ENCODE results near the gene AGPAT4.

AGPAT4 gene

GRCh38 chr6:161133963-161134362 is 139.9 kb downstream of the AGPAT4 start:
- no peak for TF ChIP-seq GATA2 (IDR thresholded peaks at IDR 0.05; ENCODE audit: low read depth, low read length)
- TF ChIP-seq GATA3 (IDR thresholded peaks at IDR 0.05; ENCODE audit: low read depth, low read length) = no peak

GRCh38 chr6:161132384-161132783 is 141.5 kb downstream of the AGPAT4 start:
- TF ChIP-seq GATA3 (IDR thresholded peaks at IDR 0.05; ENCODE audit: low read depth, low read length) = no peak
- TF ChIP-seq GATA2 (IDR thresholded peaks at IDR 0.05; ENCODE audit: low read depth, low read length) = no peak

- TF ChIP-seq GATA2 (IDR thresholded peaks at IDR 0.05; ENCODE audit: low read depth, low read length) (no peak), GATA3 (IDR thresholded peaks at IDR 0.05; ENCODE audit: low read depth, low read length) (no peak)
Observed at GRCh38 chr6:161130967-161131766, 142.7 kb downstream of the AGPAT4 start.

- TF ChIP-seq GATA3 (IDR thresholded peaks at IDR 0.05; ENCODE audit: low read depth, low read length) = no peak
- no peak for TF ChIP-seq GATA2 (IDR thresholded peaks at IDR 0.05; ENCODE audit: low read depth, low read length)
Observed at GRCh38 chr6:161130541-161130940, 143.3 kb downstream of the AGPAT4 start.

GRCh38 chr6:161128680-161129196 is 145.1 kb downstream of the AGPAT4 start:
- TF ChIP-seq GATA3 (IDR thresholded peaks at IDR 0.05; ENCODE audit: low read depth, low read length) = no peak
- no peak for TF ChIP-seq GATA2 (IDR thresholded peaks at IDR 0.05; ENCODE audit: low read depth, low read length)

GRCh38 chr6:161128230-161128629 is 145.6 kb downstream of the AGPAT4 start:
- TF ChIP-seq GATA2 (IDR thresholded peaks at IDR 0.05; ENCODE audit: low read depth, low read length) (no peak), GATA3 (IDR thresholded peaks at IDR 0.05; ENCODE audit: low read depth, low read length) (no peak)

- TF ChIP-seq GATA2 (IDR thresholded peaks at IDR 0.05; ENCODE audit: low read depth, low read length) (no peak), GATA3 (IDR thresholded peaks at IDR 0.05; ENCODE audit: low read depth, low read length) (no peak)
Observed at GRCh38 chr6:161127071-161127740, 146.7 kb downstream of the AGPAT4 start.

- TF ChIP-seq GATA2 (IDR thresholded peaks at IDR 0.05; ENCODE audit: low read depth, low read length) = no peak
- no peak for TF ChIP-seq GATA3 (IDR thresholded peaks at IDR 0.05; ENCODE audit: low read depth, low read length)
Observed at GRCh38 chr6:161125591-161125990, 148.3 kb downstream of the AGPAT4 start.

GRCh38 chr6:161117942-161118341 is 155.9 kb downstream of the AGPAT4 start:
- TF ChIP-seq GATA3 (IDR thresholded peaks at IDR 0.05; ENCODE audit: low read depth, low read length) (no peak), GATA2 (IDR thresholded peaks at IDR 0.05; ENCODE audit: low read depth, low read length) (no peak)

GRCh38 chr6:161117308-161117707 is 156.6 kb downstream of the AGPAT4 start:
- TF ChIP-seq GATA2 (IDR thresholded peaks at IDR 0.05; ENCODE audit: low read depth, low read length) (no peak), GATA3 (IDR thresholded peaks at IDR 0.05; ENCODE audit: low read depth, low read length) (no peak)

- TF ChIP-seq GATA3 (IDR thresholded peaks at IDR 0.05; ENCODE audit: low read depth, low read length) = no peak
- TF ChIP-seq GATA2 (IDR thresholded peaks at IDR 0.05; ENCODE audit: low read depth, low read length) = no peak
Observed at GRCh38 chr6:161116554-161116953, 157.3 kb downstream of the AGPAT4 start.

- TF ChIP-seq GATA2 (IDR thresholded peaks at IDR 0.05; ENCODE audit: low read depth, low read length) = no peak
- no peak for TF ChIP-seq GATA3 (IDR thresholded peaks at IDR 0.05; ENCODE audit: low read depth, low read length)
Observed at GRCh38 chr6:161115468-161115867, 158.4 kb downstream of the AGPAT4 start.

- TF ChIP-seq GATA2 (IDR thresholded peaks at IDR 0.05; ENCODE audit: low read depth, low read length) (no peak), GATA3 (IDR thresholded peaks at IDR 0.05; ENCODE audit: low read depth, low read length) (no peak)
Observed at GRCh38 chr6:161111261-161111660, 162.6 kb downstream of the AGPAT4 start.

- TF ChIP-seq GATA2 (IDR thresholded peaks at IDR 0.05; ENCODE audit: low read depth, low read length) (no peak), GATA3 (IDR thresholded peaks at IDR 0.05; ENCODE audit: low read depth, low read length) (no peak)
Observed at GRCh38 chr6:161110028-161110779, 163.7 kb downstream of the AGPAT4 start.
